NT2/D1 (cell line): ENCODE measurements around the gene STRBP.

Source experiments
- SUZ12 ChIP-seq: IDR thresholded peaks from 2 replicates; pipeline ENCODE4 v1.6.1; 2011; ENCODE audit not compliant: insufficient read length, insufficient read depth; ENCODE audit errors: extremely low read depth
- YY1 ChIP-seq: IDR thresholded peaks from 2 replicates; pipeline ENCODE4 v1.6.1; 2011; ENCODE audit not compliant: insufficient read length, insufficient read depth

DNA sequence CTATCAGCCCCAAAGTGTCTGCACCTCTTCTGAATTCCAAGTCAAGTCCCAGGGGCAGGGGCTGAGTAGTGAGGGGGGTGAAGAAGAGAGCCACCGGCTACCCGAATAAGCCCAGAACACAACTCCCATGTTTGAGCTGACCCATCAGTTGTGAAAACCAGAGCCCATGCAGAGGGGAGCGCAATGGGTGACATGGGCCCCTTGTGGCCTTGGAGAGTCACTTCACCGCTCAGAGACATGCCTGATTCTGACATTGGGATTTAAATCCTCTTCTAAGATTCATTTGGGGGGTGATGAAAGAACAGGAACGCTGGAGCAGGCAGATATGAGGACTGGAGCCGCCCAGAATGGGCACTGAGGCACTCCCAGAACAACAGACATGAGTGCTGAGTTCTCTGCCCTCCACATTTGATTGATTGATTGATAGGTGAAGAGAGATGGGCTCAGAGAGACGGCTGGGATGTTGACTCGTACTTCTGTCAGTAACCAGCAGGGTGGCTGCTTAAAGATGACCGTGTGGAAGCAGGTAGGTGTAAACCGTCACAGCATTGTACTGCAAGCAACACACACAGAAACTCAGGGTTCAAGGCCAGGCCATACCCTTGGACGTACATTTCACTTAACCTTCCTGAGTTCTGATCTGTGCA lies 160.6 kb downstream of the STRBP start:
- TF ChIP-seq YY1 (no peak), SUZ12 (no peak)
